Endodermal cell (in vitro differentiated cells): ENCODE measurements around the gene PLD5. TPM values are rescaled to one million over a fixed set of nuclear protein-coding genes. Genes with fewer than 3 reads are reported as not detected.

Experiments used
- DNase-seq: peaks from one replicate; pipeline ENCODE4 v3.0.0-alpha.2; 2017
- H3K27ac ChIP-seq: 2 replicates; pipeline ENCODE4 v1.5.1; 2013; ENCODE audit warnings: mild to moderate bottlenecking, low read depth, low read length, moderate library complexity
- H3K27me3 ChIP-seq: 2 replicates; pipeline ENCODE4 v1.6.1; 2013; ENCODE audit warnings: mild to moderate bottlenecking, low read length, moderate library complexity; ENCODE audit not compliant: insufficient read depth, control insufficient read depth, poor library complexity, severe bottlenecking
- H3K36me3 ChIP-seq: 2 replicates; pipeline ENCODE4 v1.7.0; 2013; ENCODE audit warnings: mild to moderate bottlenecking, low read length, moderate library complexity; ENCODE audit not compliant: control insufficient read depth, insufficient read depth
- H3K4me1 ChIP-seq: one replicate; pipeline ENCODE4 v1.7.0; 2013; ENCODE audit warnings: low read length; ENCODE audit not compliant: control insufficient read depth, insufficient read depth
- H3K4me3 ChIP-seq: 2 replicates; pipeline ENCODE4 v1.5.1; 2013; ENCODE audit warnings: mild to moderate bottlenecking, low read length, moderate library complexity
- H3K9ac ChIP-seq: 2 replicates; pipeline ENCODE4 v1.6.1; 2013; ENCODE audit warnings: mild to moderate bottlenecking, low read length, moderate library complexity; ENCODE audit not compliant: poor library complexity, severe bottlenecking; ENCODE audit errors: extremely low read depth
- H3K9me3 ChIP-seq: 2 replicates; pipeline ENCODE4 v1.6.1; 2013; ENCODE audit warnings: mild to moderate bottlenecking, low read length, moderate library complexity; ENCODE audit not compliant: control insufficient read depth
- H3K27ac Mint-ChIP-seq: 2 replicates; pipeline ENCODE4 v1.8.0; 2020; ENCODE audit warnings: mixed read lengths
- H3K27me3 Mint-ChIP-seq: 2 replicates; pipeline ENCODE4 v1.8.0; 2021; ENCODE audit warnings: mild to moderate bottlenecking, mixed read lengths; ENCODE audit not compliant: insufficient read depth
- H3K36me3 Mint-ChIP-seq: 2 replicates; pipeline ENCODE4 v1.8.0; 2020; ENCODE audit warnings: low read depth, mixed read lengths
- H3K4me1 Mint-ChIP-seq: 2 replicates; pipeline ENCODE4 v1.8.0; 2020; ENCODE audit warnings: mixed read lengths
- H3K4me3 Mint-ChIP-seq: 2 replicates; pipeline ENCODE4 v1.8.0; 2020; ENCODE audit warnings: mild to moderate bottlenecking, moderate library complexity, mixed read lengths
- H3K9me3 Mint-ChIP-seq: 2 replicates; pipeline ENCODE4 v1.8.0; 2020; ENCODE audit warnings: mild to moderate bottlenecking, mixed read lengths
- WGBS, 2 experiments: methylation state at CpG; one replicate each; pipeline versions ENCODE4 v1.1.5 to v1.1.7; 2013; ENCODE audit warnings: missing lambda C conversion rate in 2 of 2, mixed read lengths in 1 of 2; ENCODE audit not compliant: insufficient coverage in 1 of 2, insufficient read length in 1 of 2; 5-methylcytosine and 5-hydroxymethylcytosine counted together
- total RNA-seq, 2 donors: library from RNA; stranded (reverse); fragmentation: NEBNext Ultra II Directional in 1 of 2; extraction: Animal tissue kit (Norgen Biotek cat#: 25700) in 1 of 2; gene quantifications; 2 replicates in 1 of 2; 3 replicates in 1 of 2; pipeline ENCODE4 v1.2.1, GENCODE V29; 2021
- TF ChIP-seq, protein P1 (sequence below): fragments of 200-600 bp; sonication (generic); conservative IDR thresholded peaks from 2 replicates; pipeline ENCODE4 v1.5.0; 2021; ENCODE audit warnings: antibody characterized with exemption, mild to moderate bottlenecking

The PLD5 gene
- total RNA-seq, 2 donors from 2014 or later, result 0.66 to 2.7 TPM

- no peak overlapping the region for H3K27ac Mint-ChIP-seq
Observed at GRCh38 chr1:242199776-242200458, 324.6 kb downstream of the PLD5 start.

GRCh38 chr1:242197907-242198820 lies 326.3 kb downstream of the PLD5 start:
- H3K4me3 ChIP-seq, result no peak overlapping the region
- no peak for DNase-seq
- Mint-ChIP-seq H3K9me3 (peaks cover 13% of the 10 kb centered on the region), H3K27ac (no peak overlapping the region), H3K36me3 (no peaks in the 10 kb centered on the region), H3K27me3 (no peaks in the 10 kb centered on the region), H3K4me3 (no peak overlapping the region), H3K4me1 (peaks cover 12% of the 10 kb centered on the region)
- H3K4me1 ChIP-seq, result no peaks in the 10 kb centered on the region
- TF ChIP-seq, protein P1, sequence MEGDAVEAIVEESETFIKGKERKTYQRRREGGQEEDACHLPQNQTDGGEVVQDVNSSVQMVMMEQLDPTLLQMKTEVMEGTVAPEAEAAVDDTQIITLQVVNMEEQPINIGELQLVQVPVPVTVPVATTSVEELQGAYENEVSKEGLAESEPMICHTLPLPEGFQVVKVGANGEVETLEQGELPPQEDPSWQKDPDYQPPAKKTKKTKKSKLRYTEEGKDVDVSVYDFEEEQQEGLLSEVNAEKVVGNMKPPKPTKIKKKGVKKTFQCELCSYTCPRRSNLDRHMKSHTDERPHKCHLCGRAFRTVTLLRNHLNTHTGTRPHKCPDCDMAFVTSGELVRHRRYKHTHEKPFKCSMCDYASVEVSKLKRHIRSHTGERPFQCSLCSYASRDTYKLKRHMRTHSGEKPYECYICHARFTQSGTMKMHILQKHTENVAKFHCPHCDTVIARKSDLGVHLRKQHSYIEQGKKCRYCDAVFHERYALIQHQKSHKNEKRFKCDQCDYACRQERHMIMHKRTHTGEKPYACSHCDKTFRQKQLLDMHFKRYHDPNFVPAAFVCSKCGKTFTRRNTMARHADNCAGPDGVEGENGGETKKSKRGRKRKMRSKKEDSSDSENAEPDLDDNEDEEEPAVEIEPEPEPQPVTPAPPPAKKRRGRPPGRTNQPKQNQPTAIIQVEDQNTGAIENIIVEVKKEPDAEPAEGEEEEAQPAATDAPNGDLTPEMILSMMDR, result no peak
- no peaks in the 10 kb centered on the region for H3K36me3 ChIP-seq
- H3K9ac ChIP-seq, result no peak overlapping the region
- H3K27ac ChIP-seq, result no peak overlapping the region
- WGBS, 2 experiments, result 96 to 97% methylated on average over 4 to 9 of the region's 9 CpGs
- no peaks in the 10 kb centered on the region for H3K27me3 ChIP-seq
- peaks cover 12% of the 10 kb centered on the region for H3K9me3 ChIP-seq

More at GRCh38 chr1:242199776-242200458, 324.6 kb downstream of the PLD5 start:
- H3K36me3 ChIP-seq, result no peaks in the 10 kb centered on the region
- Mint-ChIP-seq H3K27me3 (no peaks in the 10 kb centered on the region), H3K4me3 (no peak overlapping the region), H3K9me3 (peaks cover 11% of the 10 kb centered on the region), H3K4me1 (peaks cover 12% of the 10 kb centered on the region), H3K36me3 (no peaks in the 10 kb centered on the region)
- H3K27me3 ChIP-seq, result no peaks in the 10 kb centered on the region
- no peak for DNase-seq
- H3K9me3 ChIP-seq, result peaks cover 12% of the 10 kb centered on the region
- no peak overlapping the region for H3K4me3 ChIP-seq
- H3K9ac ChIP-seq, result no peak overlapping the region
- H3K4me1 ChIP-seq, result no peaks in the 10 kb centered on the region
- TF ChIP-seq, protein P1, result no peak
- H3K27ac ChIP-seq, result no peak overlapping the region
- WGBS, 2 experiments, result 87 to 89% methylated on average over 6 to 8 of the region's 8 CpGs

DNA sequence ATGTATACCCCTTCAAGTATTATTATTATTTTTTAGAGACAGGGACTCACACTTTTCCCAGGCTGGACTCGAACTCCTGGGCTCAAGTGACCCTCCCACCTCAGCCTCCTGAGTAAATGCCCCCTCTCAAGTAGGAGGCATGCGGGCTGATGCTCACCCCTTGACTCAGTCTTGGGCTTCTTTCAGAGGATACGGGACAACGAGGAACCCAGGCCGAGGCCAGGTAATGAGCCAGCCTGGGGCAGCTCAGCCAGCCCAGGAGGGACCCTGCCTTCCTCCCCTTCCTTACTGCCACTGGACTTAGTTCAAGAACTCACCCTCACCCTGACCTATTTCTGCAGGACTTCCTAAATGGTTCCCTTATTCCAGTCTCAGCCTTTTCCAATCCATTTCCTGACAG lies 327.6 kb downstream of the PLD5 start:
- peaks cover 12% of the 10 kb centered on the region for H3K9me3 ChIP-seq
- no peaks in the 10 kb centered on the region for H3K27me3 ChIP-seq
- H3K27ac Mint-ChIP-seq, result no peak overlapping the region
- H3K4me1 Mint-ChIP-seq, result peaks cover 12% of the 10 kb centered on the region
- no peak overlapping the region for H3K4me3 ChIP-seq
- H3K36me3 Mint-ChIP-seq, result no peaks in the 10 kb centered on the region
- H3K27me3 Mint-ChIP-seq, result no peaks in the 10 kb centered on the region
- no peak for DNase-seq
- no peak overlapping the region for H3K27ac ChIP-seq
- H3K4me3 Mint-ChIP-seq, result no peak overlapping the region
- H3K9ac ChIP-seq, result no peak overlapping the region
- no peaks in the 10 kb centered on the region for H3K4me1 ChIP-seq
- WGBS, 2 experiments, result 95% methylated on average over 5 of the region's 5 CpGs; no CpG with 5 or more reads in 1 of the 2 experiments
- no peaks in the 10 kb centered on the region for H3K36me3 ChIP-seq
- H3K9me3 Mint-ChIP-seq, result peaks cover 13% of the 10 kb centered on the region
- TF ChIP-seq, protein P1, result no peak
